ENCODE measurements around the gene ICAM2.

GRCh38 chr17:63986821-63987220, 33.6 kb downstream of the ICAM2 start:
- TF ChIP-seq TARDBP (IDR thresholded peaks at IDR 0.05), result no peak
- TF ChIP-seq FOXM1 (IDR thresholded peaks at IDR 0.05; ENCODE audit: borderline replicate concordance), result no peak
- no peak for TF ChIP-seq ELF4 (IDR thresholded peaks at IDR 0.05)
- TF ChIP-seq ZNF384 (IDR thresholded peaks at IDR 0.05), result no peak
- TF ChIP-seq BHLHE40 (IDR thresholded peaks at IDR 0.05; ENCODE audit: borderline replicate concordance), result no peak
- TF ChIP-seq SUZ12 (IDR thresholded peaks at IDR 0.05), result no peak
- no peak for TF ChIP-seq SP1 (IDR thresholded peaks at IDR 0.05)
- no peak for TF ChIP-seq NFRKB (IDR thresholded peaks at IDR 0.05)
- TF ChIP-seq PKNOX1 (IDR thresholded peaks at IDR 0.05), result no peak
- no peak for TF ChIP-seq CTBP1 (IDR thresholded peaks at IDR 0.05; ENCODE audit: borderline replicate concordance)
- TF ChIP-seq FOXA1 (IDR thresholded peaks at IDR 0.05), result no peak
- TF ChIP-seq FOXK2 (IDR thresholded peaks at IDR 0.05), result no peak
- no peak for TF ChIP-seq LEF1 (IDR thresholded peaks at IDR 0.05; ENCODE audit: borderline replicate concordance)
- no peak for TF ChIP-seq HDGF (IDR thresholded peaks at IDR 0.05; ENCODE audit: borderline replicate concordance)

All from HEK293T (cell line).